Fibroblast of upper back skin (primary cell): ENCODE data around the gene CPZ.
"Not testable (repeated sequence)": the region's sequence is repeated elsewhere in the genome, so short reads cannot be mapped to it uniquely, and the experiment has no call there.

ENCODE experiments used
- DNase-seq: peaks from one replicate; pipeline ENCODE4 v3.0.0-alpha.2; 2013

The CPZ gene

DNA sequence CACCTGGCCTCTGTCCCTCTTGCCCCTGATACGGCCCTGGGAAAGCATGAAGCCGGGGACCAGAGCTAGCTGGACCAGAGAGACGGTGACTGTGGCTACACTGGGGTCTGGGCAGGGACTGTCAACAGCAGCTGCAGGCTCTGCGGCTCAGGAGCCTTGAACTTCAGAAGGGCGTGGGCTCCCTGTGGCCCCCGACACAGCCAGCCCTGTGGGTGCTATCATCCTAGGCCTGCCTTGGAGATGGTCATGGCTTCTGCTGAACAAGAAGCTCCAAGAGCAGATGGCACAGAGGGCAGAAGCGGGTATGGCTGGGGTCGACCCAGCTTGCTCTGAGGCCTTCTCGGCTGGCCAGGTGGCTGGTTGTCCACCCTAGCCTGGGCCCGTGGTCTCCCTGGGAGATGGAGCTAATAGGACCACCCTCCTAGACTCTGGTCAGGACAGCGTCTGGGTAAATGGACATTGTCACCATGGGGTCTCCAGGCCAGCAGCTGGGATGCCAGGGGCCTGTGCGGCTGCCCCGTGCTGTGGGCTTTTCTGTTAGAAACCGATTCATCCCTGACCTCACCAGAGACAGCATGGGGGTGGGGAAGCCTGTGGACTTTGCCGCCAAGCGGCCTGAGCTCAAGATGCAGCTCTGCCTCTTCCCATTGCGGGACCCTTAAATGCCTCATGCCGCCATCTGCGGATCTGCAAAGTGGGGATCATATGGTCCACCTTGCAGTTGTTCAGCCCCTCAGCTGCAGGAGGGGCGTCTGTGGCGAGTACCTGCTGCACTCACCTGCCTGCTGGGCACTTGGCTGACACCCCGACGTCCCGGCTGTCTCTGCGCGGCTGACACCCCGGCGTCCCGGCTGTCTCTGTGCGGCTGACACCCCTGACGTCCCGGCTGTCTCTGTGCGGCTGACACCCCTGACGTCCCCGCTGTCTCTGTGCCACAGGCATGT lies 21.1 kb downstream of the CPZ start:
- DNase-seq: no peak

DNA sequence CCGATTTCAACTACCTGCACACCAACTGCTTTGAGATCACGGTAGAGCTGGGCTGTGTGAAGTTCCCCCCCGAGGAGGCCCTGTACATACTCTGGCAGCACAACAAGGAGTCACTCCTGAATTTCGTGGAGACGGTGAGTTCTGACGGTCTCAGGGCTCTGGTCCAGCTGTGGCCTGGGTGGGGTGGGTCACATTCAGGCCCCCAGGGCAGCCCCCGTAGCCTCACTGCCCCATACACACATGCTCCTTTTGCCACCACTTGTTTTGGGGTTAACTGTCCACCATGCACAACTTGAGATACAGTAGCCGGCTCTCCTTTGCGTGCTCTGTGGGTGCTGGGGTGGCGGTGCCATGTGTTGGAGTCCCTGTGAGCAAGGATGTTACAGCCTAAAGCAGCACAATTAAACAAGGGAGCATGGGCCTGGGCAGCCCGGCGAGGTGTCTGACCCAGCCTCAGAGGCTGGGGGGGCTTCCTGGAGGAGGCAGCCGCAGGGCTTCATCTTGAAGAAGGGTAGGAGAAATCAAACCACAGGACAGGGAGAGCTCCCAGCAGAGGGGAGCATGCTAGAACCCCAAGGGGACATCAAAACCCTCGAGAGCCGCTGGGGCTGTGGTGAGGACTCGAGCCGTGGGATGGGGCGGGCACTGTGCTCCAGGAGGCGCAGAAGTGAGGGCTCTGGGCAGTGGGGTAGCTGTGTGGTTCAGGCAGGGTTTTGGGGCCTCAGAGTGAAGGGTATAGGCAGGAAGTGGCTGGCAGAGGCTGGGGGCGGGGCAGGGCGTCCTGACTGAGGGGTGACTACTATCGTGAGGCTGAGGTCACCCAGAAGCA lies 22.0 kb downstream of the CPZ start:
- no peak for DNase-seq

DNA sequence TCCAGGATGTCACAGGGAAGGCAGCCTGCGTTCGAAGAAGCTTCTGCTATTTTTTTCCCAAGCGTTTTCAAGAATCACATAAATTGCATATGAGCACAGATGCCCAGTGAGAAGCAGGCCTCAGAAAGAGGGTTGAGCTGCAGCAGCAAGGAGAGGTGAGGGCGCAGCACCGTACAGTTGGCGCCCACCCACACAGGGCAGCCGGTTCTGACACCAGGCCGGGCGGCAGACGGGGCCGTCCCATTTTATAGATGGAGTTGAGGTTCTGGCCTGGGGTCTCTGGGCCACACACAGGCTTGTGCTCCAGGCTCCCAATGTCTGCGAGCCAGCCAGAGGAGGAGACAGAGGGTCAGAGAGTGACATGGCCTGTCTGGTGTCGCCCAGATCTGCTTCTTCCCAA lies 22.8 kb downstream of the CPZ start:
- no peak for DNase-seq

DNA sequence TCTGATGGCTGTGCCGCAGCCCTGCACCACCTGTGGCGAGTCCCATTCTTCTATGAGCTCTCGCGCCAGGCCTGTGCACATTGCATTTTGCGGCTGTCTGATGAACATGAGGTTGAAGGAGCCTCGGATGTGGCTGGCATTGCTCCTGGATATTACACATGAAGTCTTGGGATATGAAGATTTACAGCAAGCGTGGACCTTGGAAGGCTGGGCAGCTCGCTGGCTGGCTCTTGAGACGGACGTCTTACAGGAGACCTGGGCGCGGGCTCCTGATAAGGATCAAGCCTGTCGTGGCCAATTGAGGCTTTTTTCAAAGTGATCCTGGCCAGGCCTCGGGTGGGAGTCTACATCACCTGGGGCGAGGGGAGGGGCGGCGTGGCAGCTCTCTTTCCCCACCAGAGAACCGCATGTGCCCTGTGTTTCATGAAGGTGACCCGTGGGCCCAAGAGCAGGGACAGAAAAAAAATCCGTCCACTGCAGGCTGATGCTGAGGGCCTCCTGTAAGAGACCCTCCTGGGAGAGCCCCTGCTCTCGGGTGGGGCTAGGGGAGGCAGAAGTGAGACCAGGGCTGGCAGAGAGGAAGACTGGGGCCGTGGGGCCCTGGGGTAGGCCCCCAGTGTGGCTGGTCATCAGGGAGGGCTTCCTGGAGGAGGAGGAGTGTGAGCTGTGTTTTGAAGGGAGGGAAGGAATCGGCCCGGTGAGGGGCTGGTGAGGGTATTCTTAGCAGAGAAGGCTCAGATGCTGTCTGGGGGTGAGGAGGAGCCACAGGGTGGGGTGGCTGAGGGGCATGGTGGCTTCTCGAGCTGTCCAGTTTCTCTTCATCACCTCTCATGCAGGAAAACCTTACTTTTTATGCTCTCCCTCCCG lies 23.6 kb downstream of the CPZ start:
- no peak for DNase-seq

DNA sequence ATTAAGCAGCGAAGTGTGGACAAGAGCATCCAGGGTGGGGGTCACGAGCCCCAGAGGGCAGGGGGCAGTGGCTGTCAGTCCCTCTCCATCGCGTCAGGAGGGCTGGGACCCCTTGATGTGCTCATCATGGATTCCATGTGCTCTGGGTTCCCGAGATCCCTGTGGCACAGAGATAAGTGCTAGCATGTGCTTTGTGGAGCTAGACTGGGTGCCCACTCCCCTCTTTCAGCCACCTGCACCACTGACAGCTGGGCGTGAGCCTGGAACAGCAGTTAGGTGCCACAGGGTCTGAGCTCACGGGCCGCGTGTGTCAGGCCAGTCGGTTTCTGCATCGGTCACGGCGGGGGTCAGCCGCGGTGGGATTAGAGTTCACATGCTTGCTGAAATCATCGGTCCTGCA lies 24.3 kb downstream of the CPZ start:
- no peak for DNase-seq

DNA sequence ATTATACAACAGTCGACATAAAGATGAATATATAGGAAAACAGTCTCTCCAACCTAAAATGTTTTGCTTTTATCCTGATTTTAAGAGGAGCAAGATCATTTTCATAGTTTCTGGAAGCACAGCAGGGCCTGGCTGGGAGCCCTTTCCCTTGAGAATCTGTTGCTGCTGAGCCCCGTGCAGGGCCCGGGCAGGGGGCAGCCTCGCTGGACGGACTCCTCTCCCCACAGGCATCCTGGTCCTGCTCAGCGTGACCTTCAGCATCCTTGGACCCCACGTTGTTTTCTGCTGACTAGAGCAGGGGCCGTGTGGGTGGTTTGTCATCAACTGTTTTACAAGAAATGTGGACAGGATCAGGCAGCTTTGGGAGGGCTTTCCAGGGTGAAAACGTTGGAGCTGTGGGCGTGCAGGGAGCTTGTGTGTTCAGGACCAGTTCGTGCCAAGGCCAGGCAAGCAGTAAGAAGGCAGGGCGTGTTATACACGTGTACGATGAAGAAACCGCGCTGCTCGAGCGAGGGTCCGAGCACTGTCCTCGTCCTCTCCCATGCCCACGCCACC lies 25.0 kb downstream of the CPZ start:
- DNase-seq: no peak

DNA sequence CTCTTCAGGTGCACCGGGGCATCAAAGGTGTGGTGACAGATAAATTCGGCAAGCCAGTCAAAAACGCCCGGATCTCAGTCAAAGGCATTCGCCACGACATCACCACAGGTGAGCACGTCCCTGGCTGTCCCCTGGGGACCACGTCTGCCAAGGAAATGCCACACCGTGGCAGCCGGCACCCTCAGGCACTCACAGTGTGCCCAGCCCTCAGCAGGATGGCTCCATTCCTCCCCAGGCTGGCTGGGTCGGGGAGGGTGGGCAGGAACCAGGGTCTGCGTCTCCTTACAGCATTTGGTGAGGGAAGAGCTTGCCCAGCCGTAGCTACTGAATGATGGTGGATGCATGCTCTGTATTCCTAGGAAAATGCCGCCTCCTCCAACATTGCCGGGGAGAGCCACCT lies 25.9 kb downstream of the CPZ start:
- DNase-seq: no peak

DNA sequence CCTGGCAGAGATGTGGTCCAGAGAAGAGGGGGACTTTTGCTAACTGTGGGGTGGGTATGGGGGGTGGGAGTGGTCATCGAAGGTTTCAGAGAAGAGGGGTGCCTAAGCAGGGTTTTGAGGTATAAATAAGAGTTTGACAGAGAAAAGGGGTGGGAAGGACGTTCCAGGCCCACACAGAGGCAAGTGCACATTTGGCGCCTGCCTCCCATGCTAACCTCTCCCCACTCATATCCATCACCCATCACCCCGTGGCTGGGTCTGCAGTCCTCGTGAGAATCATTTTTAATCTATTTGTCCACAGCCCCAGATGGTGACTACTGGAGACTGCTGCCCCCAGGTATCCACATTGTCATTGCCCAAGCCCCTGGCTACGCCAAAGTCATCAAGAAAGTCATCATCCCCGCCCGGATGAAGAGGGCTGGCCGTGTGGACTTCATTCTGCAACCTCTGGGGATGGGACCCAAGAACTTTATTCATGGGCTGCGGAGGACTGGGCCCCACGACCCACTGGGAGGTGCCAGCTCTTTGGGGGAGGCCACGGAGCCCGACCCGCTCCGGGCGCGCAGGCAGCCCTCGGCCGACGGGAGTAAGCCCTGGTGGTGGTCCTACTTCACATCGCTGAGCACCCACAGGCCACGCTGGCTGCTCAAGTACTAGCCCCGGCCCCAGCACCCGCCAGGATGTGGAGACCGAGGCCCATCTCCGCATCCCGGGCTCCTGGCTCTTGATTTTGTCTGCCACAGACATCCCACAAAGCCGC lies 26.6 kb downstream of the CPZ start:
- no peak for DNase-seq

DNA sequence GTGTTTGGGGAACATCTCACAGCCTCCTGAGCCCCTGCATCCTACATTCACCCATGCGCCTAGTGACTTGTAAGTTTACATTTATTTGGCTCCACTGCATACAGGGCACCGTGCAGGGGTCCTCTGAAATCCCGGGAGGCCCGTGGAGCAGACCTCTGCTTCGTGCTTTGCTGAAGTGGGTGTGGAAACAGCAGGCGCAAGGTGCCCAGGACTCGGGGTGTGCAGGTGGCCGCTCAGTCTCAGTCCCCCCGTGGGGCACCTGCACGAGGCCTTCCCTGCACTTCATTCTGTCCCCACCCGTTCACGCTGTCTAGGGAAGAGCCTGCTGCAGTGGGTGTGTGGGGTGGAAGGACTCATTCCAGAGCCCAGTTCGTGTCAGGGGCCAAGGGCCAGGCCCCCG lies 28.6 kb downstream of the CPZ start:
- not testable (repeated sequence) for DNase-seq

DNA sequence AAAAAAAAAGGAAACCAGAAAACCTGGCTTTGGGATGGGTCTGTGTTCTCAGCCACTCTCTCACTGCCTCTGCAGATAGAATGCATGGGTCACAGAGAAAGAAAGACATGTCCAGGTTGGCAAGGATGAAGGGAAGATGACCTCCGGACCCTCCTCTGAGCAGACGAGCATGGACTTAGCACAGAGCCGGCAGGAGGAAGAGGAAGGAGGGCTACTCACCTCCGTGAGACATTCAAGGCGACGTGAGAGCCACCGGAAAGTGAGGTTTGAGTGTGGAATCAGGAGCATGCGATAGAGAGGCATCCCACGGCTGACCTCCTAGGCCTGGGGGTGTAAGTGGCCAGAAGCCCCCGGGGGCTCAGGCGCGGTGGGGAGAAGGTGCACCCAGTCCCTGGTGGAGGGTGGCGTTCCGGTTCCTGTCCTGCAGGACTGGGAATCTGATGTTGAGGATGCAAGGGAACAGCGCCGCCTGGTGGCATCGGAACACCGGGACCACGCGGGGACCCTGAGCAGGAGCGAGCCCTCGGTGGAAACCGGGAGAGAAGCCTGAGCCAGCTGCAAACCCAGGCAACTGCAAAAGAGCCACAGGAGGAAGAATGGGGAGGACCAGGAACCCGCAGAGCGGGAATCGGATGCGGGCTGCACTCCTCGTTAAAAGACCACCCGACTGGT lies 32.2 kb downstream of the CPZ start:
- DNase-seq: not testable (repeated sequence)

DNA sequence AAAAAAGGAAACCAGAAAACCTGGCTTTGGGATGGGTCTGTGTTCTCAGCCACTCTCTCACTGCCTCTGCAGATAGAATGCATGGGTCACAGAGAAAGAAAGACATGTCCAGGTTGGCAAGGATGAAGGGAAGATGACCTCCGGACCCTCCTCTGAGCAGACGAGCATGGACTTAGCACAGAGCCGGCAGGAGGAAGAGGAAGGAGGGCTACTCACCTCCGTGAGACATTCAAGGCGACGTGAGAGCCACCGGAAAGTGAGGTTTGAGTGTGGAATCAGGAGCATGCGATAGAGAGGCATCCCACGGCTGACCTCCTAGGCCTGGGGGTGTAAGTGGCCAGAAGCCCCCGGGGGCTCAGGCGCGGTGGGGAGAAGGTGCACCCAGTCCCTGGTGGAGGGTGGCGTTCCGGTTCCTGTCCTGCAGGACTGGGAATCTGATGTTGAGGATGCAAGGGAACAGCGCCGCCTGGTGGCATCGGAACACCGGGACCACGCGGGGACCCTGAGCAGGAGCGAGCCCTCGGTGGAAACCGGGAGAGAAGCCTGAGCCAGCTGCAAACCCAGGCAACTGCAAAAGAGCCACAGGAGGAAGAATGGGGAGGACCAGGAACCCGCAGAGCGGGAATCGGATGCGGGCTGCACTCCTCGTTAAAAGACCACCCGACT lies 37.8 kb downstream of the CPZ start:
- not testable (repeated sequence) for DNase-seq

DNA sequence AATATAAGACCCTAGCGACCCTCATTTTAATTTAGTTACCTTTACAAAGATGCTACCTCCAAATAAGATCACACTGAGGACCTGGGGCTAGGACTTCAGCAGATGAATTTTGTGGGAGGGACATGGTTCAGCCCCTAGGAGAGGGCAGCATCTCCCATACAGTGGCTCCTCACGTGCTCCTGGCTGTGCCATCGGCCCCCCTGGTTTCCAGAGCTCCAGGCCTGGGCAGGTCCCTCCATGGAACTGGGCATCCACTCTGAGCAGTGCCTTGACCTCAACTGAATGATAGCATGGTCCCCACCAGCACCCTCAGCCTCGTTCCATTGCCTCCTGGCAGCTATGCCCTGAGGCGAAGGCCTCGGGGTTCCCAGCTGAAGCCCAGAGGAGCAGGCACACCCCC lies 39.3 kb downstream of the CPZ start:
- not testable (repeated sequence) for DNase-seq

DNA sequence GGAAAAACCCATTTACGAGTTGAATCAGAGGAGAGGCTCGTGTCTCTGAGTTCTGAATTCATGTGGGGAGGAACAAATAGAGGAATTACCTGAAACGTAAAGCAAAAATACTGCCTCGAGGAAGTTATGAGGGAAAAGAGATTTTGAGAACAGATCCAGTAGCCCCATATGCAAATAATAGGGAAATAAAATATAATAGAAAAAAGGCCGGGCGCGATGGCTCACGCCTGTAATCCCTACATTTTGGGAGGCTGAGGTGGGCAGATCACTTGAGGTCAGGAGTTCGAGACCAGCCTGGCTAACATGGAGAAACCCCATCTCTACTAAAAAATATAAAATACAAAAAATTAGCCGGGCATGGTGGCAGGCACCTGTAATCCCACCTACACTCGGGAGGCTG lies 42.2 kb downstream of the CPZ start:
- not testable (repeated sequence) for DNase-seq

DNA sequence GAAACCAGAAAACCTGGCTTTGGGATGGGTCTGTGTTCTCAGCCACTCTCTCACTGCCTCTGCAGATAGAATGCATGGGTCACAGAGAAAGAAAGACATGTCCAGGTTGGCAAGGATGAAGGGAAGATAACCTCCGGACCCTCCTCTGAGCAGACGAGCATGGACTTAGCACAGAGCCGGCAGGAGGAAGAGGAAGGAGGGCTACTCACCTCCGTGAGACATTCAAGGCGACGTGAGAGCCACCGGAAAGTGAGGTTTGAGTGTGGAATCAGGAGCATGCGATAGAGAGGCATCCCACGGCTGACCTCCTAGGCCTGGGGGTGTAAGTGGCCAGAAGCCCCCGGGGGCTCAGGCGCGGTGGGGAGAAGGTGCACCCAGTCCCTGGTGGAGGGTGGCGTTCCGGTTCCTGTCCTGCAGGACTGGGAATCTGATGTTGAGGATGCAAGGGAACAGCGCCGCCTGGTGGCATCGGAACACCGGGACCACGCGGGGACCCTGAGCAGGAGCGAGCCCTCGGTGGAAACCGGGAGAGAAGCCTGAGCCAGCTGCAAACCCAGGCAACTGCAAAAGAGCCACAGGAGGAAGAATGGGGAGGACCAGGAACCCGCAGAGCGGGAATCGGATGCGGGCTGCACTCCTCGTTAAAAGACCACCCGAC lies 43.5 kb downstream of the CPZ start:
- DNase-seq: not testable (repeated sequence)

DNA sequence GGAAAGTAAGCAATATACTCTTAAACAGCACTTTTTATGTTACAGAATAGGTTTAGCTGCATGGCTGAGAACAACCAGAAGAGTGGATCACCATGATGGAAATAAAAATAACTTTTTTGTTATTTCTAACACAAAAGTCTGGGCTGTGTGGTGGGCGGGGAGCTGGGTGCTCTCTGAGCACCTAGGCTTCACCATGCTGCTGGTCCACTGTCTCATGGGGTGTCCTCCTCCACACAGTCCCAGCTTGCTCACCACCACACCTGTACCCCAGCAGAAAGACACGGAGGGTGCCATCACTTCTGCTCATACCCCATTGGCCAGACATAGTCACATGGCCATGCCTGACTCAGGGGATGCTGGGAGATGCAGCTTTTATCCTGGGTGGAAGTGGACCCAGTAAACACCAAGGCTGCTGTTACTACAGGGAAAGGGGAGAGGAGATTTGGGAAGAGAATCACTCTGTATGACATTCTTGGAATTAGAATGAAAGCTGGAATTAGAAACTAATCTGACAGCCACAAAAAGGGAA lies 45.0 kb downstream of the CPZ start:
- DNase-seq: no peak

DNA sequence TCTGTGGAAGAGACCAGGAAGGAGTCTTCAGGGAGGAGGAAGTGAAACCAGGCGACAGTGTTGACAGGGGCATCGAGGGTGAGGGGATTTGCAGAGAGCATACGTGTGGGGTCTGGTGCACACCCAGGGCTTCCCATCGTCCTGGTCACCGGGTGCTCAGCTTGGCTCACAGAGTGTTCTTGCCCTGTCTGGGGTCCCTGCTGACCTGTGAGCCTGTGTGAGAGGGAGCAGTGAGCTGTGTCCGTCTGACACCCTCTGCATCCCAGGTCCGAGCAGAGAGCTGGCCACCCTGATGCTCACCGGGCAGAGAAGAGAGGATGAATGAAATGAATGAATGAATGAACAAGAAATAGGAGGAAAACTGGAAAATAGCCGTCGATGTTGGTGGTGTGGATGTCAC lies 46.5 kb downstream of the CPZ start:
- no peak for DNase-seq

DNA sequence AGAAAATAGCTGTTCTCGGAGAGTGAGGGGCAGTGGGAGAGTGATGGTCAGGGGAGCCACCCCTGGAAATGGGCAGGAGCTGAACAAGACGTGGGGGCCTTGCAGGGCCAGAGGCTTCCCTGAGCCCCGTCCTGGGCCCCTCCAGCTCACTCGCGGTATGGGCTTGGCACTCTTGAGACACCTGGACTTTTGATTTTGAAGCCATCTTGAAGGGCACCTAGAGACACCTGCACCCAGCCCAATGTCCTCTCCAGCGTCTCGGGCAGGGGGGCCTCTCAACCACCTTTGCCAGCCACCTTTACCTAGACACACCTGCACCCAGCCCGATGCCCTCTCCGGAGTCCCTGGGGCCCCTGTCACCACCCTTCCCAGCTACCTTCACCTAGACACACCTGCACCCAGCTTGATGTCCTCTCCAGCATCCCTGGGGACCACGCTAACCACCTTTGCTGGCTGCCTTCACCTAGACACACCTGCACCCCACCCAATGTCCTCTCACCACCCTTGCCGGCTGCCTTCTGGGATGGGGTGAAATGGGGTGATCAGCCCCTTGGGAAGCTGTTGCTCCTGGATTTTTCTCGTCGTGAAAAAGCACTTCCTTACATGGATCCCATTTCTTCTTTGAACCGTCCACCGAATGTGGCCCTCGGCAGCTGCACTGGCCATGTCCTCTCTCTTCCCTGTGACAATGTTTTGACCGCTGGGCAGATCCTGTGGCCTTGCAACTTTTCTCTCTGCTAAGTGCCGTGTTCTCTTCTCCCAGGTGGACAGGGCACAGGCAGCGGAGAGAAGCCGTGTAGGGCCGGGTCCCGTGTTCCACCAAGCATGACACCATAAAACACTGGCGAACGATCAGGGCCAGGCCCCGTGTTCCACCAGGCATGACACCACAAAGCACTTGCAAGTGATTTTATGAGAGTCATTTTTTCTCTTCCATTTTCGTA lies 47.5 kb downstream of the CPZ start:
- no peak for DNase-seq

DNA sequence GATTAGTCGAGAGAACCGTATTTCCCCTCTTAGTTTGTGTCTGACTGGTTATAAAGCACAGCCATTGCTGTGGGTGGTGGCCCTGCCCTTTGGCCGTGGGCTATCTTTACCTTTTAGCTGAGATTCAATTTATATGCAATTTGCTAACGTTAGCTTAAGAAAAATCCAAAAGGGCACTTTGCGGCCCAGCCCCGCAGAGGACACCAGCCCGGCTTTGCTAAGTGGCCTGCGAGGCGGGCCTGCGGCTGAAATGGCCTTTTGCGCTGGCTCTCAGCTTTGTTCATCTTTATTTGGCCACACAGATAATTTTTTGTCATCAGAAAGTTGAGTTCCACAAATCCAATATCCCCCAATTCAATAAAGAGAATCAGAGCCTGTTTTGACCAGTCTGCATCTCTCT lies 48.3 kb downstream of the CPZ start:
- DNase-seq: no peak

DNA sequence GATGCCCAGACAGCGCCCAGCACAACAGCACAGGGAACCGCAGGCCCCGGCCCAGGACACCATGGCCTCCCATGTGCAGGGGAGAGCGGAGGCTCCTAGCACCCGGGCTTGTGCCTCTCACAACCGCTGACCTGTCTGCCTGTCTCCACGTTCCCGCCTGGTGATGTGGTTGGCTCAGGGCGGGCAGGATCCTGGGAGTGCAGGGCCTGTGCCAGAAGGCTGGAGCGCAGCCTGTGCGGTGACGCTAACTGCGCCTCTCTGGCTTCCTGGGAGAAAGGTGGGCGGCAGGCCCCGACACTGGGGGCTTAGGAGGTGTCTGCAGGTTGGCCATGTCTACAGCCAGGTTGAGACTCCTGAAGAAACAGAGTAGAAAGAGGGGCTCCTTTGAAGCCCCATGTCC lies 48.7 kb downstream of the CPZ start:
- no peak for DNase-seq
